Measurements from ENCODE around the gene UBA52.
A peak's percentile ranks its signal among the peaks of the same experiment; 100 is the strongest.
"Not testable (repeated sequence)": the region's sequence is repeated elsewhere in the genome, so short reads cannot be mapped to it uniquely, and the experiment has no call there.

The UBA52 gene

GRCh38 chr19:18571564-18572344 is at the start of gene UBA52:
TSS of gene UBA52 (plus strand) at chr19:18571857. CDS start at chr19:18573301, 1,444 bp downstream.
- peak within 1 kb of the TSS; percentile 92 for H3K9ac ChIP-seq (ENCODE audit: low read depth, low read length)
- H3K27me3 ChIP-seq (ENCODE audit: control insufficient read depth, insufficient read depth, low read length), result no peaks in the 10 kb centered on the region
- no peaks in the 10 kb centered on the region for H3K9me3 ChIP-seq (ENCODE audit: control insufficient read depth, insufficient read depth, low read length)
- peak within 1 kb of the TSS; percentile 99 for H3K4me3 ChIP-seq (ENCODE audit: low read depth, low read length)
- H3K27ac ChIP-seq (ENCODE audit: low read depth, low read length), result peak within 1 kb of the TSS; percentile 92
- peaks cover 68% of the 10 kb centered on the region for H3K36me3 ChIP-seq (ENCODE audit: control insufficient read depth, insufficient read depth, low read length)
- peaks cover 3% of the 10 kb centered on the region; the same call in 1 of the 2 replicates for H3K4me1 ChIP-seq (ENCODE audit: control insufficient read depth, insufficient read depth, low read length)

- 0 out of 2 replicates have a peak overlapping the region, but pooled peaks have one; percentile 51 for H3K9ac ChIP-seq (ENCODE audit: low read depth, low read length)
These were observed 49.4 kb upstream of the UBA52 start for GRCh38 chr19:18522124-18522861.

GRCh38 chr19:18522862-18523440 is 48.7 kb upstream of the UBA52 start:
- H3K27ac ChIP-seq (ENCODE audit: low read depth, low read length), result not testable (repeated sequence)
- peak overlapping the region; percentile 18; the same call in 1 of the 2 replicates for H3K4me3 ChIP-seq (ENCODE audit: low read depth, low read length)
- H3K9ac ChIP-seq (ENCODE audit: low read depth, low read length), result 0 out of 2 replicates have a peak overlapping the region, but pooled peaks have one; percentile 51

More at GRCh38 chr19:18522124-18522861, 49.4 kb upstream of the UBA52 start:
- Histone ChIP-seq H3K27ac (ENCODE audit: low read depth, low read length) (peak overlapping the region; percentile 72), H3K9me3 (ENCODE audit: control insufficient read depth, insufficient read depth, low read length) (no peaks in the 10 kb centered on the region), H3K27me3 (ENCODE audit: control insufficient read depth, insufficient read depth, low read length) (no peaks in the 10 kb centered on the region), H3K4me3 (ENCODE audit: low read depth, low read length) (peak overlapping the region; percentile 99; the same call in 1 of the 2 replicates), H3K4me1 (ENCODE audit: control insufficient read depth, insufficient read depth, low read length) (peaks cover 7% of the 10 kb centered on the region; the same call in 1 of the 2 replicates), H3K36me3 (ENCODE audit: control insufficient read depth, insufficient read depth, low read length) (no peaks in the 10 kb centered on the region)

GRCh38 chr19:18523841-18524240 is 47.8 kb upstream of the UBA52 start:
- no peaks in the 10 kb centered on the region for H3K36me3 ChIP-seq (ENCODE audit: control insufficient read depth, insufficient read depth, low read length)
- no peak overlapping the region for H3K9ac ChIP-seq (ENCODE audit: low read depth, low read length)
- H3K9me3 ChIP-seq (ENCODE audit: control insufficient read depth, insufficient read depth, low read length), result no peaks in the 10 kb centered on the region
- H3K4me3 ChIP-seq (ENCODE audit: low read depth, low read length), result no peak overlapping the region
- H3K4me1 ChIP-seq (ENCODE audit: control insufficient read depth, insufficient read depth, low read length), result peaks cover 7% of the 10 kb centered on the region; the same call in 1 of the 2 replicates
- H3K27me3 ChIP-seq (ENCODE audit: control insufficient read depth, insufficient read depth, low read length), result no peaks in the 10 kb centered on the region
- no peak overlapping the region for H3K27ac ChIP-seq (ENCODE audit: low read depth, low read length)

More at GRCh38 chr19:18522862-18523440, 48.7 kb upstream of the UBA52 start:
- not testable (repeated sequence) for H3K27me3 ChIP-seq (ENCODE audit: control insufficient read depth, insufficient read depth, low read length); H3K4me1 ChIP-seq (ENCODE audit: control insufficient read depth, insufficient read depth, low read length); H3K9me3 ChIP-seq (ENCODE audit: control insufficient read depth, insufficient read depth, low read length); H3K36me3 ChIP-seq (ENCODE audit: control insufficient read depth, insufficient read depth, low read length)

- Histone ChIP-seq H3K36me3 (ENCODE audit: control insufficient read depth, insufficient read depth, low read length) (peaks cover 2% of the 10 kb centered on the region), H3K4me1 (ENCODE audit: control insufficient read depth, insufficient read depth, low read length) (no peaks in the 10 kb centered on the region), H3K27ac (ENCODE audit: low read depth, low read length) (no peak overlapping the region), H3K9ac (ENCODE audit: low read depth, low read length) (no peak overlapping the region), H3K4me3 (ENCODE audit: low read depth, low read length) (no peak overlapping the region), H3K9me3 (ENCODE audit: control insufficient read depth, insufficient read depth, low read length) (no peaks in the 10 kb centered on the region), H3K27me3 (ENCODE audit: control insufficient read depth, insufficient read depth, low read length) (no peaks in the 10 kb centered on the region)
These were observed 45.3 kb upstream of the UBA52 start for GRCh38 chr19:18526316-18526715.

GRCh38 chr19:18529782-18530181 is 41.9 kb upstream of the UBA52 start:
- H3K4me1 ChIP-seq (ENCODE audit: control insufficient read depth, insufficient read depth, low read length), result no peaks in the 10 kb centered on the region
- no peaks in the 10 kb centered on the region for H3K9me3 ChIP-seq (ENCODE audit: control insufficient read depth, insufficient read depth, low read length)
- no peaks in the 10 kb centered on the region for H3K27me3 ChIP-seq (ENCODE audit: control insufficient read depth, insufficient read depth, low read length)
- H3K4me3 ChIP-seq (ENCODE audit: low read depth, low read length), result no peak overlapping the region
- peaks cover 22% of the 10 kb centered on the region for H3K36me3 ChIP-seq (ENCODE audit: control insufficient read depth, insufficient read depth, low read length)
- no peak overlapping the region for H3K27ac ChIP-seq (ENCODE audit: low read depth, low read length)
- H3K9ac ChIP-seq (ENCODE audit: low read depth, low read length), result no peak overlapping the region

GRCh38 chr19:18531485-18531884 is 40.2 kb upstream of the UBA52 start:
- H3K4me3 ChIP-seq (ENCODE audit: low read depth, low read length), result no peak overlapping the region
- H3K36me3 ChIP-seq (ENCODE audit: control insufficient read depth, insufficient read depth, low read length), result peaks cover 37% of the 10 kb centered on the region
- no peaks in the 10 kb centered on the region for H3K27me3 ChIP-seq (ENCODE audit: control insufficient read depth, insufficient read depth, low read length)
- H3K9me3 ChIP-seq (ENCODE audit: control insufficient read depth, insufficient read depth, low read length), result no peaks in the 10 kb centered on the region
- no peak overlapping the region for H3K27ac ChIP-seq (ENCODE audit: low read depth, low read length)
- H3K9ac ChIP-seq (ENCODE audit: low read depth, low read length), result no peak overlapping the region
- no peaks in the 10 kb centered on the region for H3K4me1 ChIP-seq (ENCODE audit: control insufficient read depth, insufficient read depth, low read length)

- H3K27me3 ChIP-seq (ENCODE audit: control insufficient read depth, insufficient read depth, low read length), result no peaks in the 10 kb centered on the region
- peaks cover 45% of the 10 kb centered on the region for H3K36me3 ChIP-seq (ENCODE audit: control insufficient read depth, insufficient read depth, low read length)
- no peak overlapping the region for H3K4me3 ChIP-seq (ENCODE audit: low read depth, low read length)
These were observed 39.3 kb upstream of the UBA52 start for GRCh38 chr19:18532168-18532890.

GRCh38 chr19:18533058-18533457 is 38.6 kb upstream of the UBA52 start:
- no peak overlapping the region for H3K9ac ChIP-seq (ENCODE audit: low read depth, low read length)
- H3K4me3 ChIP-seq (ENCODE audit: low read depth, low read length), result no peak overlapping the region
- no peaks in the 10 kb centered on the region for H3K9me3 ChIP-seq (ENCODE audit: control insufficient read depth, insufficient read depth, low read length)
- H3K36me3 ChIP-seq (ENCODE audit: control insufficient read depth, insufficient read depth, low read length), result peaks cover 53% of the 10 kb centered on the region
- H3K27me3 ChIP-seq (ENCODE audit: control insufficient read depth, insufficient read depth, low read length), result no peaks in the 10 kb centered on the region
- no peak overlapping the region for H3K27ac ChIP-seq (ENCODE audit: low read depth, low read length)
- H3K4me1 ChIP-seq (ENCODE audit: control insufficient read depth, insufficient read depth, low read length), result no peaks in the 10 kb centered on the region

More at GRCh38 chr19:18532168-18532890, 39.3 kb upstream of the UBA52 start:
- Histone ChIP-seq H3K9me3 (ENCODE audit: control insufficient read depth, insufficient read depth, low read length) (no peaks in the 10 kb centered on the region), H3K9ac (ENCODE audit: low read depth, low read length) (no peak overlapping the region), H3K4me1 (ENCODE audit: control insufficient read depth, insufficient read depth, low read length) (no peaks in the 10 kb centered on the region), H3K27ac (ENCODE audit: low read depth, low read length) (no peak overlapping the region)

- no peak overlapping the region for H3K27ac ChIP-seq (ENCODE audit: low read depth, low read length)
- H3K4me1 ChIP-seq (ENCODE audit: control insufficient read depth, insufficient read depth, low read length), result no peaks in the 10 kb centered on the region
- H3K4me3 ChIP-seq (ENCODE audit: low read depth, low read length), result no peak overlapping the region
- H3K9ac ChIP-seq (ENCODE audit: low read depth, low read length), result no peak overlapping the region
- peaks cover 76% of the 10 kb centered on the region for H3K36me3 ChIP-seq (ENCODE audit: control insufficient read depth, insufficient read depth, low read length)
- no peaks in the 10 kb centered on the region for H3K9me3 ChIP-seq (ENCODE audit: control insufficient read depth, insufficient read depth, low read length)
- H3K27me3 ChIP-seq (ENCODE audit: control insufficient read depth, insufficient read depth, low read length), result no peaks in the 10 kb centered on the region
These were observed 35.2 kb upstream of the UBA52 start for GRCh38 chr19:18536475-18536874.
